SK-N-SH treated with all-trans-retinoic acid at 6 μM for 48 hours (cell line): ENCODE data around the gene CCDC73.

ENCODE experiments used
- ATAC-seq: fragments of 200-7000 bp; cut with Tn5 transposase; 3 replicates; pipeline ENCODE4 v1.9.1; 2020; ENCODE audit warnings: mild to moderate bottlenecking, moderate library complexity
- ARNTL ChIP-seq: fragments of 450-650 bp; formaldehyde crosslinking; IDR thresholded peaks from 2 replicates; pipeline ENCODE4 v1.5.0; 2020; ENCODE audit warnings: low read depth, mild to moderate bottlenecking, moderate library complexity, borderline replicate concordance
- BACH2 ChIP-seq: fragments of 250-450 bp; sonication (Bioruptor Pico); IDR thresholded peaks from 2 replicates; pipeline ENCODE4 v1.9.0; 2021; ENCODE audit warnings: mild to moderate bottlenecking, borderline replicate concordance
- CSDC2 ChIP-seq: fragments of 250-450 bp; sonication (Bioruptor Pico); IDR thresholded peaks from 2 replicates; pipeline ENCODE4 v1.5.0; 2020; ENCODE audit warnings: mild to moderate bottlenecking, moderate library complexity
- ESRRG ChIP-seq: fragments of 250-450 bp; sonication (Bioruptor Pico); IDR thresholded peaks from 2 replicates; pipeline ENCODE4 v1.6.1; 2021; ENCODE audit warnings: mild to moderate bottlenecking
- GLIS3 ChIP-seq: fragments of 250-450 bp; sonication (Bioruptor Pico); IDR thresholded peaks from 2 replicates; pipeline ENCODE4 v1.5.0; 2020; ENCODE audit warnings: mild to moderate bottlenecking, moderate library complexity
- ISL1 ChIP-seq: fragments of 250-450 bp; sonication (Bioruptor Pico); IDR thresholded peaks from 2 replicates; pipeline ENCODE4 v2.1.2; 2022; ENCODE audit warnings: mild to moderate bottlenecking, moderate library complexity
- OSR1 ChIP-seq: fragments of 250-450 bp; sonication (Bioruptor Pico); IDR thresholded peaks from 2 replicates; pipeline ENCODE4 v1.8.0; 2022; ENCODE audit warnings: moderate library complexity, mild to moderate bottlenecking, inconsistent platforms
- PPARA ChIP-seq: fragments of 250-450 bp; sonication (Bioruptor Pico); IDR thresholded peaks from 2 replicates; pipeline ENCODE4 v1.5.0; 2020; ENCODE audit warnings: mild to moderate bottlenecking, borderline replicate concordance
- RARB ChIP-seq: fragments of 250-450 bp; sonication (Bioruptor Pico); IDR thresholded peaks from 2 replicates; pipeline ENCODE4 v1.8.0; 2021; ENCODE audit warnings: mild to moderate bottlenecking, moderate library complexity
- SNAI2 ChIP-seq: fragments of 250-450 bp; sonication (Bioruptor Pico); IDR thresholded peaks from 2 replicates; pipeline ENCODE4 v1.5.0; 2020; ENCODE audit warnings: mild to moderate bottlenecking, moderate library complexity
- TCF4 ChIP-seq: fragments of 250-450 bp; sonication (Bioruptor Pico); IDR thresholded peaks from 2 replicates; pipeline ENCODE4 v1.8.0; 2021; ENCODE audit warnings: mild to moderate bottlenecking, moderate library complexity, borderline replicate concordance
- TOX ChIP-seq: fragments of 250-450 bp; sonication (Bioruptor Pico); IDR thresholded peaks from 2 replicates; pipeline ENCODE4 v1.8.0; 2021; ENCODE audit warnings: mild to moderate bottlenecking, moderate library complexity, borderline replicate concordance
- TSHZ2 ChIP-seq: fragments of 250-450 bp; sonication (Bioruptor Pico); IDR thresholded peaks from 2 replicates; pipeline ENCODE4 v1.5.0; 2020; ENCODE audit warnings: mild to moderate bottlenecking, moderate library complexity
- ZC3H10 ChIP-seq: fragments of 250-450 bp; sonication (Bioruptor Pico); IDR thresholded peaks from 2 replicates; pipeline ENCODE4 v1.5.1; 2021; ENCODE audit warnings: mild to moderate bottlenecking, moderate library complexity
- ZFP3 ChIP-seq: fragments of 250-450 bp; sonication (Bioruptor Pico); IDR thresholded peaks from 2 replicates; pipeline ENCODE4 v1.5.0; 2020; ENCODE audit warnings: mild to moderate bottlenecking, moderate library complexity
- ZFP30 ChIP-seq: fragments of 450-650 bp; formaldehyde crosslinking; IDR thresholded peaks from 2 replicates; pipeline ENCODE4 v1.5.0; 2022; ENCODE audit warnings: mild to moderate bottlenecking, moderate library complexity
- ZNF565 ChIP-seq: fragments of 450-650 bp; formaldehyde crosslinking; conservative IDR thresholded peaks from 2 replicates; pipeline ENCODE4 v1.5.0; 2020; ENCODE audit warnings: low read depth, mild to moderate bottlenecking, moderate library complexity
- ZNF70 ChIP-seq: fragments of 450-650 bp; formaldehyde crosslinking; IDR thresholded peaks from 2 replicates; pipeline ENCODE4 v1.5.0; 2020; ENCODE audit warnings: mild to moderate bottlenecking, moderate library complexity
- ZNF8 ChIP-seq: fragments of 450-650 bp; formaldehyde crosslinking; IDR thresholded peaks from 2 replicates; pipeline ENCODE4 v1.5.0; 2020; ENCODE audit warnings: mild to moderate bottlenecking, moderate library complexity
- TF ChIP-seq, protein P1 (sequence below): fragments of 250-450 bp; sonication (Bioruptor Pico); IDR thresholded peaks from 2 replicates; pipeline ENCODE4 v1.8.0; 2021; ENCODE audit warnings: low read depth, mild to moderate bottlenecking, moderate library complexity, borderline replicate concordance
- TF ChIP-seq, protein P2 (sequence below): fragments of 250-450 bp; sonication (Bioruptor Pico); IDR thresholded peaks from 2 replicates; pipeline ENCODE4 v1.5.1; 2021; ENCODE audit warnings: mild to moderate bottlenecking, moderate library complexity
- TF ChIP-seq, protein P3 (sequence below): fragments of 250-450 bp; sonication (Bioruptor Pico); IDR thresholded peaks from 2 replicates; pipeline ENCODE4 v1.8.0; 2020; ENCODE audit warnings: mild to moderate bottlenecking, moderate library complexity, borderline replicate concordance
- TF ChIP-seq, protein P4 (sequence below): fragments of 250-450 bp; sonication (Bioruptor Pico); IDR thresholded peaks from 2 replicates; pipeline ENCODE4 v1.5.1; 2020; ENCODE audit warnings: low read depth, mild to moderate bottlenecking, moderate library complexity

Gene CCDC73

DNA sequence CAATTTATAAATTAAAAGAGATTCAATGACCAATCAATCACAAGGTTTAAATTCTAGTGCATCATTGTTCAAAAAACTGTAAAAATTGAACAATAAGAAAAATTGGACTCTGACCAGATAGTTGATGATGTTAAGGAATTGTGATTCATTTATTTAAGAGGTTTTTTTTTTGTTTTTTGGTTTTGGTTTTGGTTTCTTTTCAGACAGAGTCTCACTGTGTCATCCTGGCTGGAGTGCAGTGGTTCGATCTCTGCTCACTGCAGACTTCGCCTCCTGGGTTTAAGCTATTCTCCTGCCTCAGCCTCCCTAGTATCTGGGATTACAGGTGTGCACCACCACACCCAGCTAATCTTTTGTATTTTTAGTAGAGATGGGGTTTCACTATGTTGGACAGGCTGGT lies 227.9 kb downstream of the CCDC73 start:
- ATAC-seq: no peak
- TF ChIP-seq CSDC2 (CRISPR knock-in tag) (no peak), ARNTL (CRISPR knock-in tag) (no peak)

DNA sequence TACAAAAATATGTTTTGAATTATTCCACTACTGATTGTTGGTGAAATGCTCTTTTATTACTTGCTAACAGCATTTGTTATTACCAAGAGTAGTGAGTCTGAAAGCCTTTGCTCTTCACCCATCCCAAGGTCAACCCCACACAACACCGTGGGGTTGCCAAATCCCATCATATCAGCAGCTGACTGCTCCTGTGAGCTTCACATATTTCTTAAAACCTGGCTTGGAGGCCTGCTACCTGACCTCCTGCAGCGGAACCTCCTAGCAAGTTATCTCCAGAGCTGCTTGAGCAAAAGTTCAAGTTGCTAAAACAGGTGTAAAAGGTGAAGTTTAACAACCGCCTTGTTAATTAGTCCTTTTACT lies 230.9 kb downstream of the CCDC73 start:
- ATAC-seq: no peak
- no peak for TF ChIP-seq ESRRG (CRISPR knock-in tag)
- TF ChIP-seq ZNF8: no peak
- TF ChIP-seq RARB: no peak
- no peak for TF ChIP-seq GLIS3
- no peak for TF ChIP-seq ISL1 (CRISPR knock-in tag)
- no peak for TF ChIP-seq ZFP3 (CRISPR knock-in tag)
- no peak for TF ChIP-seq ZC3H10 (CRISPR knock-in tag)
- TF ChIP-seq, protein P1, sequence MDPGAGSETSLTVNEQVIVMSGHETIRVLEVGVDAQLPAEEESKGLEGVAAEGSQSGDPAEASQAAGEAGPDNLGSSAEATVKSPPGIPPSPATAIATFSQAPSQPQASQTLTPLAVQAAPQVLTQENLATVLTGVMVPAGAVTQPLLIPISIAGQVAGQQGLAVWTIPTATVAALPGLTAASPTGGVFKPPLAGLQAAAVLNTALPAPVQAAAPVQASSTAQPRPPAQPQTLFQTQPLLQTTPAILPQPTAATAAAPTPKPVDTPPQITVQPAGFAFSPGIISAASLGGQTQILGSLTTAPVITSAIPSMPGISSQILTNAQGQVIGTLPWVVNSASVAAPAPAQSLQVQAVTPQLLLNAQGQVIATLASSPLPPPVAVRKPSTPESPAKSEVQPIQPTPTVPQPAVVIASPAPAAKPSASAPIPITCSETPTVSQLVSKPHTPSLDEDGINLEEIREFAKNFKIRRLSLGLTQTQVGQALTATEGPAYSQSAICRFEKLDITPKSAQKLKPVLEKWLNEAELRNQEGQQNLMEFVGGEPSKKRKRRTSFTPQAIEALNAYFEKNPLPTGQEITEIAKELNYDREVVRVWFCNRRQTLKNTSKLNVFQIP (CRISPR knock-in tag): no peak
- TF ChIP-seq ZFP30 (CRISPR knock-in tag): no peak
- no peak for TF ChIP-seq ARNTL (CRISPR knock-in tag)
- no peak for TF ChIP-seq CSDC2 (CRISPR knock-in tag)
- TF ChIP-seq TOX (CRISPR knock-in tag): no peak
- no peak for TF ChIP-seq ZNF70 (CRISPR knock-in tag)
- no peak for TF ChIP-seq PPARA (CRISPR knock-in tag)

GRCh38 chr11:32562839-32563599 lies 231.4 kb downstream of the CCDC73 start:
- ATAC-seq: no peak
- TF ChIP-seq CSDC2 (CRISPR knock-in tag) (no peak), GLIS3 (no peak), BACH2 (CRISPR knock-in tag) (no peak)
- TF ChIP-seq, protein P2, sequence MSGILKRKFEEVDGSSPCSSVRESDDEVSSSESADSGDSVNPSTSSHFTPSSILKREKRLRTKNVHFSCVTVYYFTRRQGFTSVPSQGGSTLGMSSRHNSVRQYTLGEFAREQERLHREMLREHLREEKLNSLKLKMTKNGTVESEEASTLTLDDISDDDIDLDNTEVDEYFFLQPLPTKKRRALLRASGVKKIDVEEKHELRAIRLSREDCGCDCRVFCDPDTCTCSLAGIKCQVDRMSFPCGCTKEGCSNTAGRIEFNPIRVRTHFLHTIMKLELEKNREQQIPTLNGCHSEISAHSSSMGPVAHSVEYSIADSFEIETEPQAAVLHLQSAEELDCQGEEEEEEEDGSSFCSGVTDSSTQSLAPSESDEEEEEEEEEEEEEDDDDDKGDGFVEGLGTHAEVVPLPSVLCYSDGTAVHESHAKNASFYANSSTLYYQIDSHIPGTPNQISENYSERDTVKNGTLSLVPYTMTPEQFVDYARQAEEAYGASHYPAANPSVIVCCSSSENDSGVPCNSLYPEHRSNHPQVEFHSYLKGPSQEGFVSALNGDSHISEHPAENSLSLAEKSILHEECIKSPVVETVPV: no peak
- TF ChIP-seq, protein P3, sequence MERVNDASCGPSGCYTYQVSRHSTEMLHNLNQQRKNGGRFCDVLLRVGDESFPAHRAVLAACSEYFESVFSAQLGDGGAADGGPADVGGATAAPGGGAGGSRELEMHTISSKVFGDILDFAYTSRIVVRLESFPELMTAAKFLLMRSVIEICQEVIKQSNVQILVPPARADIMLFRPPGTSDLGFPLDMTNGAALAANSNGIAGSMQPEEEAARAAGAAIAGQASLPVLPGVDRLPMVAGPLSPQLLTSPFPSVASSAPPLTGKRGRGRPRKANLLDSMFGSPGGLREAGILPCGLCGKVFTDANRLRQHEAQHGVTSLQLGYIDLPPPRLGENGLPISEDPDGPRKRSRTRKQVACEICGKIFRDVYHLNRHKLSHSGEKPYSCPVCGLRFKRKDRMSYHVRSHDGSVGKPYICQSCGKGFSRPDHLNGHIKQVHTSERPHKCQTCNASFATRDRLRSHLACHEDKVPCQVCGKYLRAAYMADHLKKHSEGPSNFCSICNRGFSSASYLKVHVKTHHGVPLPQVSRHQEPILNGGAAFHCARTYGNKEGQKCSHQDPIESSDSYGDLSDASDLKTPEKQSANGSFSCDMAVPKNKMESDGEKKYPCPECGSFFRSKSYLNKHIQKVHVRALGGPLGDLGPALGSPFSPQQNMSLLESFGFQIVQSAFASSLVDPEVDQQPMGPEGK: no peak
- TF ChIP-seq, protein P4, sequence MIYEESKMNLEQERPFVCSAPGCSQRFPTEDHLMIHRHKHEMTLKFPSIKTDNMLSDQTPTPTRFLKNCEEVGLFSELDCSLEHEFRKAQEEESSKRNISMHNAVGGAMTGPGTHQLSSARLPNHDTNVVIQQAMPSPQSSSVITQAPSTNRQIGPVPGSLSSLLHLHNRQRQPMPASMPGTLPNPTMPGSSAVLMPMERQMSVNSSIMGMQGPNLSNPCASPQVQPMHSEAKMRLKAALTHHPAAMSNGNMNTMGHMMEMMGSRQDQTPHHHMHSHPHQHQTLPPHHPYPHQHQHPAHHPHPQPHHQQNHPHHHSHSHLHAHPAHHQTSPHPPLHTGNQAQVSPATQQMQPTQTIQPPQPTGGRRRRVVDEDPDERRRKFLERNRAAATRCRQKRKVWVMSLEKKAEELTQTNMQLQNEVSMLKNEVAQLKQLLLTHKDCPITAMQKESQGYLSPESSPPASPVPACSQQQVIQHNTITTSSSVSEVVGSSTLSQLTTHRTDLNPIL: no peak

DNA sequence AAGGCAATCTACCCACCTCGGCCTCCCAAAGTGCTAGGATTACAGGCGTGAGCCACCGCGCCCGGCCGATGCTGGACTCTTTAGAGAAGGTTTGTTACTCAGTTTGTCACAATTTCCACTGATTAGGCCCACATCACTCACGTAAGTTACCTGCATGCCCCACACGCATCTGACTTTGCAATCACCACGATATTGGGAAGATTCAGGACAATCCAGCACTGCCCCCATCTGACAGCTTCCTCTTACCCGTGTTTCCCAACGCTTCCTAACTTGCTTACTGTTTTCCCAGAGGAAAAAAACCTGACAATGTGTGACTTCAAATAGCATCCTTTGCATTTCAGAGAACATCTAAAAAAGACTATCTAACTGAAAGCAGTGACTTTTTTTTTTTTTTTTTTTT lies 232.6 kb downstream of the CCDC73 start:
- no peak for ATAC-seq
- no peak for TF ChIP-seq TOX (CRISPR knock-in tag)
- TF ChIP-seq, protein P1 (CRISPR knock-in tag): no peak
- TF ChIP-seq ARNTL (CRISPR knock-in tag): no peak
- TF ChIP-seq TCF4 (CRISPR knock-in tag): no peak
- TF ChIP-seq OSR1 (CRISPR knock-in tag): no peak
- TF ChIP-seq ZC3H10 (CRISPR knock-in tag): no peak
- TF ChIP-seq ESRRG (CRISPR knock-in tag): no peak
- TF ChIP-seq TSHZ2 (CRISPR knock-in tag): no peak
- TF ChIP-seq SNAI2 (CRISPR knock-in tag): no peak
- no peak for TF ChIP-seq BACH2 (CRISPR knock-in tag)
- TF ChIP-seq ZNF565 (CRISPR knock-in tag): no peak
- no peak for TF ChIP-seq PPARA (CRISPR knock-in tag)
- TF ChIP-seq ZNF70 (CRISPR knock-in tag): no peak
- no peak for TF ChIP-seq ISL1 (CRISPR knock-in tag)
- TF ChIP-seq, protein P2: no peak
- TF ChIP-seq CSDC2 (CRISPR knock-in tag): no peak
- TF ChIP-seq RARB: no peak
